Activated B cell treated with CpG ODN at 0.5 μM for 24 hours (primary cell): Measurements from ENCODE around the gene CYB561A3. TPM values are rescaled to one million over a fixed set of nuclear protein-coding genes. Genes with fewer than 3 reads are reported as not detected.
A peak's percentile ranks its signal among the peaks of the same experiment; 100 is the strongest.

ENCODE experiments used
- ATAC-seq: fragments of 200-7000 bp; cut with Tn5 transposase; one replicate; pipeline ENCODE4 v1.10.0; 2021; ENCODE audit warnings: low read depth, mild to moderate bottlenecking, moderate library complexity
- CTCF ChIA-PET: fragments of 350-600 bp; sonication (Branson Sonifier 250); formaldehyde crosslinking; loops from one replicate; lab custom pipeline; 2021; ENCODE audit warnings: antibody characterized with exemption; lab: Charles Lee
- POLR2A ChIA-PET: fragments of 350-600 bp; sonication (Branson Sonifier 250); formaldehyde crosslinking; loops from one replicate; lab custom pipeline; 2021; ENCODE audit warnings: antibody characterized with exemption; lab: Charles Lee
- DNase-seq: peaks from one replicate; pipeline ENCODE4 v3.0.0; 2022
- H3K27ac Mint-ChIP-seq: one replicate; pipeline ENCODE4 v1.8.0; 2020; ENCODE audit warnings: mixed read lengths
- H3K27me3 Mint-ChIP-seq: one replicate; pipeline ENCODE4 v1.8.0; 2021; ENCODE audit warnings: mixed read lengths
- H3K36me3 Mint-ChIP-seq: one replicate; pipeline ENCODE4 v1.8.0; 2021; ENCODE audit warnings: low read depth, mixed read lengths
- H3K4me1 Mint-ChIP-seq: one replicate; pipeline ENCODE4 v1.8.0; 2021; ENCODE audit warnings: mixed read lengths
- H3K4me3 Mint-ChIP-seq: one replicate; pipeline ENCODE4 v1.8.0; 2020; ENCODE audit warnings: mild to moderate bottlenecking, mixed read lengths
- H3K9me3 Mint-ChIP-seq: one replicate; pipeline ENCODE4 v1.8.0; 2020; ENCODE audit warnings: mixed read lengths
- CTCF ChIP-seq: fragments of 200-600 bp; IDR thresholded peaks from one replicate; pipeline ENCODE4 v1.8.0; 2022; ENCODE audit warnings: antibody characterized with exemption, mild to moderate bottlenecking
- intact Hi-C: fragments of 100-400 bp; cut with micrococcal nuclease; formaldehyde crosslinking; loops from one replicate; pipeline ENCODE4 v1.15.1; 2024
- total RNA-seq: library from RNA; stranded (reverse); gene quantifications from 2 replicates; pipeline ENCODE4 v1.2.3, GENCODE V29; 2022

CYB561A3 gene
- total RNA-seq, 1 donor from 2014 or later, result 433 TPM

- Mint-ChIP-seq H3K27ac (no peak overlapping the region), H3K4me3 (no peak overlapping the region), H3K9me3 (no peaks in the 10 kb centered on the region), H3K27me3 (no peaks in the 10 kb centered on the region), H3K4me1 (no peaks in the 10 kb centered on the region), H3K36me3 (peaks cover 84% of the 10 kb centered on the region)
- DNase-seq (no peak), ATAC-seq (no peak)
- intact Hi-C loops, result no loop called here
- POLR2A ChIA-PET, result no interaction called here
- CTCF ChIA-PET, result no interaction called here
- no peak for TF ChIP-seq CTCF
These were observed 42.4 kb upstream of the CYB561A3 start for GRCh38 chr11:61404103-61404502.

GRCh38 chr11:61403658-61404057 is 42.0 kb upstream of the CYB561A3 start:
- Mint-ChIP-seq H3K4me1 (no peaks in the 10 kb centered on the region), H3K4me3 (no peak overlapping the region), H3K27me3 (no peaks in the 10 kb centered on the region), H3K36me3 (peaks cover 84% of the 10 kb centered on the region), H3K27ac (no peak overlapping the region), H3K9me3 (no peaks in the 10 kb centered on the region)
- no peak for TF ChIP-seq CTCF
- ChIA-PET POLR2A (no interaction called here), CTCF (no interaction called here)
- ATAC-seq (no peak), DNase-seq (no peak)
- intact Hi-C loops, result no loop called here

- H3K9me3 Mint-ChIP-seq, result no peaks in the 10 kb centered on the region
- POLR2A ChIA-PET, result interaction anchor here (0.9 to 1.5 kb wide), 2 partner anchors 9 to 28 kb away, joined by 4 to 7 read pairs; partner anchors contain the start of genes CPSF7, SDHAF2 and TMEM216
These were observed 39.9 kb upstream of the CYB561A3 start for GRCh38 chr11:61401573-61401972.

GRCh38 chr11:61401173-61401572 is 39.5 kb upstream of the CYB561A3 start:
- ATAC-seq, result no peak
- CTCF ChIA-PET, result interaction anchor here (0.8 to 3.4 kb wide), 3 partner anchors 11 to 65 kb away, joined by 3 to 11 read pairs (median 7); no protein-coding TSS in a partner anchor
- Mint-ChIP-seq H3K27me3 (no peaks in the 10 kb centered on the region), H3K4me3 (no peak overlapping the region), H3K9me3 (no peaks in the 10 kb centered on the region), H3K27ac (no peak overlapping the region), H3K4me1 (no peaks in the 10 kb centered on the region), H3K36me3 (peaks cover 76% of the 10 kb centered on the region)
- no peak for TF ChIP-seq CTCF
- no peak for DNase-seq
- intact Hi-C loops, result no loop called here
- POLR2A ChIA-PET, result interaction anchor here (0.5 to 1.5 kb wide), 3 partner anchors 9 to 81 kb away, joined by 3 to 7 read pairs (median 4); partner anchors contain the start of genes CPSF7, SDHAF2 and TMEM216

More at GRCh38 chr11:61401573-61401972, 39.9 kb upstream of the CYB561A3 start:
- no peak overlapping the region for H3K27ac Mint-ChIP-seq
- no peaks in the 10 kb centered on the region for H3K4me1 Mint-ChIP-seq
- peaks cover 79% of the 10 kb centered on the region for H3K36me3 Mint-ChIP-seq
- no peaks in the 10 kb centered on the region for H3K27me3 Mint-ChIP-seq
- DNase-seq (no peak), ATAC-seq (no peak)
- TF ChIP-seq CTCF, result no peak
- intact Hi-C loops, result no loop called here
- CTCF ChIA-PET, result interaction anchor here (0.8 to 3.4 kb wide), 3 partner anchors 11 to 65 kb away, joined by 3 to 11 read pairs (median 7); no protein-coding TSS in a partner anchor
- no peak overlapping the region for H3K4me3 Mint-ChIP-seq

- ATAC-seq (peak; percentile 42), DNase-seq (no peak)
- ChIA-PET POLR2A (interaction anchor here (0.5 to 3.5 kb wide), 15 partner anchors 8 to 1084 kb away, joined by 3 to 50 read pairs (median 6); partner anchors contain the start of genes CPSF7, CYB561A3, DDB1 and SDHAF2), CTCF (interaction anchor here (1.0 to 15.6 kb wide), 13 partner anchors 8 to 561 kb away, joined by 3 to 561 read pairs (median 6); partner anchors contain the start of genes CPSF7, DDB1, SDHAF2 and TKFC)
- Mint-ChIP-seq H3K4me1 (peaks cover 26% of the 10 kb centered on the region), H3K27me3 (no peaks in the 10 kb centered on the region), H3K9me3 (no peaks in the 10 kb centered on the region), H3K27ac (peak overlapping the region; percentile 96), H3K4me3 (peak overlapping the region; percentile 97), H3K36me3 (peaks cover 39% of the 10 kb centered on the region)
- TF ChIP-seq CTCF, result no peak
- intact Hi-C loops, result loop anchor here (1.0 to 2.0 kb wide), 5 partner anchors 36 to 562 kb away; partner anchors contain the start of gene CPSF7
These were observed 31.4 kb upstream of the CYB561A3 start for GRCh38 chr11:61392981-61393595.
